Stomach (tissue), 9 donors: Measurements from ENCODE around the gene CD300C. TPM values are rescaled to one million over a fixed set of nuclear protein-coding genes. Genes with fewer than 3 reads are reported as not detected.

Experiments used
- DNase-seq, 2 donors: peaks; one replicate each; pipeline versions ENCODE4 v3.0.0 to v3.0.0-alpha.2; 2013 to 2019
- H3K27ac ChIP-seq, 5 donors: fragments of 200-600 bp in 4 of 5; sonication (generic) in 4 of 5; one replicate each; pipeline ENCODE4 v1.5.1; 2013 to 2019; ENCODE audit warnings: mild to moderate bottlenecking in 1 of 5, moderate library complexity in 1 of 5
- H3K27me3 ChIP-seq, 3 donors: fragments of 200-600 bp; sonication (generic); one replicate each; pipeline ENCODE4 v1.5.1; 2017 to 2019; ENCODE audit warnings: mixed run types in 1 of 3
- H3K36me3 ChIP-seq, 4 donors: fragments of 200-600 bp; sonication (generic); 1 replicate in 3 of 4; 2 replicates in 1 of 4; pipeline ENCODE4 v1.5.1; 2016 to 2019
- H3K4me1 ChIP-seq, 4 donors: fragments of 200-600 bp; sonication (generic); one replicate each; pipeline ENCODE4 v1.5.1; 2016 to 2019
- H3K4me3 ChIP-seq, 4 donors: fragments of 200-600 bp; sonication (generic) in 3 of 4; one replicate each; pipeline ENCODE4 v1.5.1; 2016 to 2019; ENCODE audit warnings: mild to moderate bottlenecking in 1 of 4
- H3K9me3 ChIP-seq, 4 donors: fragments of 200-600 bp; sonication (generic); one replicate each; pipeline ENCODE4 v1.5.1; 2016 to 2019
- CTCF ChIP-seq, 7 experiments: fragments of 450-650 bp in 4 of 7; fragments of 200-600 bp in 3 of 7; sonication (generic) in 3 of 7; IDR thresholded peaks; one replicate each; pipeline ENCODE4 v1.5.1; 2016 to 2019; ENCODE audit warnings: antibody characterized with exemption in 7 of 7, control low read depth in 2 of 7, mild to moderate bottlenecking in 1 of 7
- EP300 ChIP-seq: sonication (generic); formaldehyde crosslinking; IDR thresholded peaks from one replicate; pipeline ENCODE4 v1.6.1; 2017; ENCODE audit warnings: antibody characterized with exemption
- POLR2A ChIP-seq, 4 donors: fragments of 450-650 bp; IDR thresholded peaks; one replicate each; pipeline ENCODE4 v1.6.1; 2016; ENCODE audit warnings: antibody characterized with exemption in 4 of 4, control low read depth in 2 of 4, mild to moderate bottlenecking in 1 of 4, moderate library complexity in 1 of 4
- POLR2AphosphoS5 ChIP-seq, 3 donors: sonication (generic); formaldehyde crosslinking; IDR thresholded peaks; one replicate each; pipeline ENCODE4 v1.6.1; 2016; ENCODE audit warnings: antibody characterized with exemption in 3 of 3
- WGBS, 5 donors: extraction: QIAGEN DNeasy Blood & Tissue Kit in 3 of 5; methylation state at CpG; one replicate each; pipeline versions ENCODE4 v1.1.5 to v1.1.7; 2013 to 2018; 5-methylcytosine and 5-hydroxymethylcytosine counted together
- intact Hi-C: fragments of 100-400 bp; cut with DNase I; formaldehyde crosslinking; loops from one replicate; pipeline ENCODE4 v1.15.1; 2023; ENCODE audit warnings: low total_unique reads
- polyA plus RNA-seq, 3 donors: library from polyadenylated mRNA; stranded (reverse); fragments of 200-250 nt; gene quantifications; one replicate each; pipeline ENCODE4 v1.2.3, GENCODE V29; 2013
- total RNA-seq, 5 donors: library from RNA; depleted of rRNA; stranded (reverse); fragments of >200 nt; gene quantifications; one replicate each; pipeline versions ENCODE4 v1.1.0 to v1.2.3, GENCODE V29; 2014 to 2016
- donor health status: healthy with polysubstance abuse.
- donor health status: Bipolar disorder and iron deficiency.
- donor health status: healthy.

Gene CD300C
- total and polyA plus RNA-seq, 8 donors: 0.13 to 1.6 (median 0.75) TPM; not detected in 5

- TF ChIP-seq EP300 (no peak), POLR2AphosphoS5 (IDR thresholded peaks at IDR 0.05) (no peak), CTCF (IDR thresholded peaks at IDR 0.05) (no peak), POLR2A (IDR thresholded peaks at IDR 0.05) (no peak)
- Histone ChIP-seq H3K4me1 (no peaks in the 10 kb centered on the region), H3K36me3 (no peaks in the 10 kb centered on the region), H3K27me3 (peaks cover 0 to 9% (median 0%) of the 10 kb centered on the region in 3 donors), H3K4me3 (peak overlapping the region in 2 of 4 donors; percentile 7 to 16), H3K27ac (peak overlapping the region in 2 of 5 donors; percentile 14 to 32), H3K9me3 (no peaks in the 10 kb centered on the region)
- intact Hi-C loops: no loop called here
- DNase-seq: no peak
- WGBS, 5 donors: 70 to 86% (median 77%) methylated on average over 12 to 16 of the region's 16 CpGs
These were observed 698 bp downstream of the CD300C start for GRCh38 chr17:74544991-74545842.

GRCh38 chr17:74543891-74544760 is 1.8 kb downstream of the CD300C start:
- no peaks in the 10 kb centered on the region for H3K4me1 ChIP-seq
- TF ChIP-seq EP300 (no peak), CTCF (IDR thresholded peaks at IDR 0.05) (no peak), POLR2A (IDR thresholded peaks at IDR 0.05) (no peak), POLR2AphosphoS5 (IDR thresholded peaks at IDR 0.05) (no peak)
- H3K27me3 ChIP-seq: no peaks in the 10 kb centered on the region
- WGBS, 5 donors: 87 to 91% (median 88%) methylated on average over 11 to 18 of the region's 18 CpGs
- no peak overlapping the region for H3K4me3 ChIP-seq
- H3K9me3 ChIP-seq: no peaks in the 10 kb centered on the region
- H3K27ac ChIP-seq: no peak overlapping the region
- DNase-seq: no peak
- intact Hi-C loops: no loop called here
- no peaks in the 10 kb centered on the region for H3K36me3 ChIP-seq

GRCh38 chr17:74543406-74543805 is 2.5 kb downstream of the CD300C start:
- 77 to 81% (median 80%) methylated on average over 14 of the region's 14 CpGs for whole genome bisulfite sequencing, 5 donors
- no peaks in the 10 kb centered on the region for H3K36me3 ChIP-seq
- H3K4me1 ChIP-seq: no peaks in the 10 kb centered on the region
- no peaks in the 10 kb centered on the region for H3K27me3 ChIP-seq
- H3K4me3 ChIP-seq: no peak overlapping the region
- no peak overlapping the region for H3K27ac ChIP-seq
- no peak for DNase-seq
- TF ChIP-seq EP300: no peak
- no peak for TF ChIP-seq CTCF (IDR thresholded peaks at IDR 0.05)
- TF ChIP-seq POLR2A (IDR thresholded peaks at IDR 0.05): no peak
- TF ChIP-seq POLR2AphosphoS5 (IDR thresholded peaks at IDR 0.05): no peak
- intact Hi-C loops: no loop called here
- no peaks in the 10 kb centered on the region for H3K9me3 ChIP-seq

DNA sequence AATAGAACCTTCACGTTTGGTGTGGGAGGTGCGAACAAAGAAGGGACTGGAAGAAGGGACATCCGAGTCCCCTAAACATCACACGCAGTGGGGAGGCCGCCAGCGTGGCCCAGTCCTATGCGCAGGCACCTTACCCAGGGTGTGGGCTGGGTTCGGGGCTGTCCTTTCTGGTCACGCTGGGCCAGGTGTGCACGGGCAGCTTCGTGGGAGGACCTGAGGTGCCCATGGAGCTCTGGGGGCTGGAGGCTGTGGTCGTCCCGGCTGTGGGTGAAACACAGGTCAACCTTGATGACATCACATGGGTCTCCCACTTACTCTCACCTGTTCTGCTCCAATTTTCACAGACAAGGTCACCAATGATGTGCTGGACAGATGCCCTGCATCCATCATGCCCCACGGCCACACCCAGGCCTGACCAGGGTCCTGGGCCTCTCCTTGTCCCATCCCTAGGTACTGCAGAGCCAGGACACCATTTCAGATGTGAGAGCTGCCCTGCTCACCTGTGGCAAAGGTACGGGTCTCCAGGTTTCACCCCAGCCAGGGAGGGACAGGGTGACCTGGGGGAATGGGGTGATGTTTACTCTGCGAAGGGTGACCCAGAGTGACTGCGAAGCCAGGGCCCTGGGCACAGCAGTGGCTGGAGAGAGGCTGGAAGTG is 3.1 kb downstream of the CD300C start:
- 75 to 91% (median 84%) methylated on average over 10 to 17 of the region's 17 CpGs for WGBS, 5 donors
- intact Hi-C loops: no loop called here
- no peak overlapping the region for H3K27ac ChIP-seq
- no peak overlapping the region for H3K4me3 ChIP-seq
- no peaks in the 10 kb centered on the region for H3K36me3 ChIP-seq
- no peaks in the 10 kb centered on the region for H3K4me1 ChIP-seq
- TF ChIP-seq POLR2A (IDR thresholded peaks at IDR 0.05): no peak
- TF ChIP-seq CTCF (IDR thresholded peaks at IDR 0.05): no peak
- no peak for TF ChIP-seq POLR2AphosphoS5 (IDR thresholded peaks at IDR 0.05)
- TF ChIP-seq EP300: no peak
- H3K9me3 ChIP-seq: no peaks in the 10 kb centered on the region
- no peak for DNase-seq
- H3K27me3 ChIP-seq: no peaks in the 10 kb centered on the region
